ENCODE data around the gene VILL.
"Not testable (repeated sequence)": the region's sequence is repeated elsewhere in the genome, so short reads cannot be mapped to it uniquely, and the experiment has no call there.

VILL gene

GRCh38 chr3:37988376-37988775 lies 2.2 kb upstream of the VILL start:
- not testable (repeated sequence) for ATAC-seq, H3K4me3 Mint-ChIP-seq, H3K4me1 Mint-ChIP-seq, DNase-seq, H3K9me3 Mint-ChIP-seq, H3K27me3 Mint-ChIP-seq
- H3K27ac Mint-ChIP-seq, result peak overlapping the region in 1 of 2 donors; percentile 48

- no peaks in the 10 kb centered on the region for H3K27me3 Mint-ChIP-seq
- peak overlapping the region in 1 of 2 donors; percentile 15 for H3K27ac Mint-ChIP-seq
- no peak overlapping the region for H3K4me3 Mint-ChIP-seq
- no peaks in the 10 kb centered on the region for H3K9me3 Mint-ChIP-seq
- no peak for DNase-seq
- peaks cover 12% of the 10 kb centered on the region for H3K4me1 Mint-ChIP-seq
- no peak for ATAC-seq
Observed at GRCh38 chr3:37988931-37989525, 1.6 kb upstream of the VILL start.

- DNase-seq (no peak), ATAC-seq (no peak)
- Mint-ChIP-seq H3K9me3 (no peaks in the 10 kb centered on the region), H3K4me3 (no peak overlapping the region), H3K27me3 (no peaks in the 10 kb centered on the region), H3K27ac (no peak overlapping the region), H3K4me1 (peaks cover 18% of the 10 kb centered on the region)
Observed at GRCh38 chr3:37989821-37990480, 635 bp upstream of the VILL start.

- Mint-ChIP-seq H3K9me3 (no peaks in the 10 kb centered on the region), H3K27ac (no peak overlapping the region), H3K27me3 (no peaks in the 10 kb centered on the region), H3K4me1 (peaks cover 29% of the 10 kb centered on the region), H3K4me3 (no peak overlapping the region)
- ATAC-seq (no peak), DNase-seq (no peak)
Observed at GRCh38 chr3:37991109-37991508, 523 bp downstream of the VILL start.

- H3K4me3 Mint-ChIP-seq, result no peak overlapping the region
- H3K27me3 Mint-ChIP-seq, result no peaks in the 10 kb centered on the region
- ATAC-seq, result no peak
- no peak for DNase-seq
- H3K9me3 Mint-ChIP-seq, result no peaks in the 10 kb centered on the region
- H3K27ac Mint-ChIP-seq, result no peak overlapping the region
- H3K4me1 Mint-ChIP-seq, result peaks cover 37% of the 10 kb centered on the region
Observed at GRCh38 chr3:37991823-37992222, 1.2 kb downstream of the VILL start.

GRCh38 chr3:37992271-37993066 lies 1.9 kb downstream of the VILL start:
- H3K4me3 Mint-ChIP-seq, result no peak overlapping the region
- no peaks in the 10 kb centered on the region for H3K27me3 Mint-ChIP-seq
- no peaks in the 10 kb centered on the region for H3K9me3 Mint-ChIP-seq
- peak overlapping the region in 1 of 2 donors; percentile 15 for H3K27ac Mint-ChIP-seq
- H3K4me1 Mint-ChIP-seq, result peaks cover 43% of the 10 kb centered on the region
- ATAC-seq (no peak), DNase-seq (no peak)

- no peak for DNase-seq
- Mint-ChIP-seq H3K27ac (peak overlapping the region in 1 of 2 donors; percentile 15), H3K27me3 (no peaks in the 10 kb centered on the region), H3K4me3 (peak overlapping the region; percentile 90 to 97), H3K4me1 (peaks cover 49% of the 10 kb centered on the region), H3K9me3 (no peaks in the 10 kb centered on the region)
- ATAC-seq, result no peak
Observed at GRCh38 chr3:37993067-37993455, 2.5 kb downstream of the VILL start.

- no peak for ATAC-seq
- DNase-seq, result no peak
- Mint-ChIP-seq H3K27me3 (no peaks in the 10 kb centered on the region), H3K9me3 (no peaks in the 10 kb centered on the region), H3K4me1 (peaks cover 53% of the 10 kb centered on the region), H3K27ac (peak overlapping the region; percentile 93 to 99), H3K4me3 (peak overlapping the region; percentile 90 to 97)
Observed at GRCh38 chr3:37993460-37993819, 2.9 kb downstream of the VILL start.

GRCh38 chr3:37993820-37994638 lies 3.4 kb downstream of the VILL start:
- ATAC-seq (peak; percentile 76), DNase-seq (peak; percentile 59 to 78)
- Mint-ChIP-seq H3K27me3 (no peaks in the 10 kb centered on the region), H3K9me3 (no peaks in the 10 kb centered on the region), H3K27ac (peak overlapping the region; percentile 93 to 99), H3K4me1 (peaks cover 58% of the 10 kb centered on the region), H3K4me3 (peak overlapping the region; percentile 90 to 97)

GRCh38 chr3:37994639-37994972 lies 4.0 kb downstream of the VILL start:
- peak; percentile 19 for ATAC-seq
- no peaks in the 10 kb centered on the region for H3K27me3 Mint-ChIP-seq
- H3K4me1 Mint-ChIP-seq, result peaks cover 64% of the 10 kb centered on the region
- no peak for DNase-seq
- H3K27ac Mint-ChIP-seq, result peak overlapping the region; percentile 93 to 99
- H3K9me3 Mint-ChIP-seq, result no peaks in the 10 kb centered on the region
- peak overlapping the region; percentile 90 to 97 for H3K4me3 Mint-ChIP-seq

- peaks cover 65% of the 10 kb centered on the region for H3K4me1 Mint-ChIP-seq
- no peak for ATAC-seq
- H3K27ac Mint-ChIP-seq, result peak overlapping the region in 1 of 2 donors; percentile 69
- no peak for DNase-seq
- H3K4me3 Mint-ChIP-seq, result peak overlapping the region; percentile 33 to 49
- no peaks in the 10 kb centered on the region for H3K27me3 Mint-ChIP-seq
- no peaks in the 10 kb centered on the region for H3K9me3 Mint-ChIP-seq
Observed at GRCh38 chr3:37995652-37996641, 5.4 kb downstream of the VILL start.

- Mint-ChIP-seq H3K4me3 (no peak overlapping the region), H3K27me3 (no peaks in the 10 kb centered on the region), H3K9me3 (no peaks in the 10 kb centered on the region), H3K4me1 (peaks cover 65% of the 10 kb centered on the region), H3K27ac (no peak overlapping the region)
- DNase-seq, result peak; percentile 81 to 85
- ATAC-seq, result peak; percentile 56
Observed at GRCh38 chr3:37996785-37997301, 6.3 kb downstream of the VILL start.

- DNase-seq (no peak), ATAC-seq (no peak)
- Mint-ChIP-seq H3K4me1 (peaks cover 65% of the 10 kb centered on the region), H3K9me3 (no peaks in the 10 kb centered on the region), H3K27me3 (no peaks in the 10 kb centered on the region), H3K4me3 (peak overlapping the region in 1 of 2 donors; percentile 21), H3K27ac (no peak overlapping the region)
Observed at GRCh38 chr3:37997342-37997741, 6.8 kb downstream of the VILL start.

- Mint-ChIP-seq H3K4me3 (peak overlapping the region; percentile 83), H3K27ac (peak overlapping the region; percentile 90 to 95), H3K27me3 (no peaks in the 10 kb centered on the region), H3K4me1 (peaks cover 67% of the 10 kb centered on the region), H3K9me3 (no peaks in the 10 kb centered on the region)
- ATAC-seq (no peak), DNase-seq (no peak)
Observed at GRCh38 chr3:37997791-37998370, 7.3 kb downstream of the VILL start.
